Astrocyte of the cerebellum (primary cell): ENCODE results near the gene USP13.

Source experiments
- DNase-seq: peaks from one replicate; pipeline ENCODE4 v3.0.0-alpha.2; 2011; ENCODE audit warnings: low read depth
- H3K4me3 ChIP-seq: 2 replicates; pipeline ENCODE4 v1.5.1; 2011; ENCODE audit warnings: mild to moderate bottlenecking, low read depth, low read length, moderate library complexity
- CTCF ChIP-seq: IDR thresholded peaks from 2 replicates; pipeline ENCODE4 v1.5.1; 2012; ENCODE audit warnings: low read length, low read depth, moderate library complexity, mild to moderate bottlenecking; ENCODE audit errors: missing control alignments
- in situ Hi-C: cut with HindIII; loops from 2 replicates; pipeline ENCODE4 v1.10.0; 2017; ENCODE audit warnings: low sequenced_read_pairs

Gene USP13

GRCh38 chr3:179652447-179653095, at the start of gene USP13:
USP13 (plus strand) TSS chr3:179653040; CDS start chr3:179653226, 186 bp downstream.
- TF ChIP-seq CTCF, result peak; percentile 9
- in situ Hi-C loops, result no loop called here
- peak; percentile 63 for DNase-seq
- peak within 1 kb of the TSS; percentile 87 for H3K4me3 ChIP-seq

- TF ChIP-seq CTCF, result no peak
Measured at GRCh38 chr3:179603321-179603720, 49.5 kb upstream of the USP13 start.

GRCh38 chr3:179603831-179604230, 49.0 kb upstream of the USP13 start:
- peak overlapping the region; percentile 85 for H3K4me3 ChIP-seq
- DNase-seq, result no peak
- no peak for TF ChIP-seq CTCF
- in situ Hi-C loops, result no loop called here

More at GRCh38 chr3:179603321-179603720, 49.5 kb upstream of the USP13 start:
- no peak for DNase-seq
- no peak overlapping the region for H3K4me3 ChIP-seq
- in situ Hi-C loops, result no loop called here

- in situ Hi-C loops, result loop anchor here (5.0 kb wide), 1 partner anchor 58 kb away; no protein-coding TSS in a partner anchor
- peak; percentile 97 for DNase-seq
- peak within 1 kb of the TSS; percentile 85 for H3K4me3 ChIP-seq
- TF ChIP-seq CTCF, result no peak
Measured at GRCh38 chr3:179604321-179605078, 48.3 kb upstream of the USP13 start, which contains the start of the genes MRPL47 and NDUFB5. MRPL47 (minus strand) TSS chr3:179604638; CDS start chr3:179604624, 14 bp downstream. NDUFB5 (plus strand) TSS chr3:179604794; CDS start chr3:179604816, 22 bp downstream.

GRCh38 chr3:179606534-179607085, 46.2 kb upstream of the USP13 start:
- H3K4me3 ChIP-seq, result no peak overlapping the region
- no peak for DNase-seq
- no peak for TF ChIP-seq CTCF
- in situ Hi-C loops, result loop anchor here (5.0 kb wide), 1 partner anchor 56 kb away; no protein-coding TSS in a partner anchor

- in situ Hi-C loops, result loop anchor here (5.0 kb wide), 1 partner anchor 53 kb away; no protein-coding TSS in a partner anchor
- TF ChIP-seq CTCF, result no peak
- no peak overlapping the region for H3K4me3 ChIP-seq
- no peak for DNase-seq
Measured at GRCh38 chr3:179608931-179609720, 43.7 kb upstream of the USP13 start.
